Pancreas (tissue), 10 donors: ENCODE data around the gene ZBTB16. TPM values are rescaled to one million over a fixed set of nuclear protein-coding genes. Genes with fewer than 3 reads are reported as not detected.

ENCODE experiments used
- ATAC-seq, 4 donors: fragments of 200-7000 bp; cut with Tn5 transposase; one replicate each; pipeline versions ENCODE4 v1.8.0 to v1.9.1; 2020; ENCODE audit warnings: mild to moderate bottlenecking in 4 of 4, moderate library complexity in 4 of 4
- DNase-seq, 6 donors: peaks; one replicate each; pipeline ENCODE4 v3.0.0-alpha.2; 2020
- FAIRE-seq: peaks from 2 replicates; lab custom pipeline; 2012; peaks lifted over from hg19 to GRCh38; lab: Jason Lieb, UNC
- H3K27ac ChIP-seq, 4 donors: fragments of 200-600 bp; sonication (generic); 1 replicate in 3 of 4; 2 replicates in 1 of 4; pipeline versions ENCODE4 v1.5.0 to v1.8.0; 2020
- H3K27me3 ChIP-seq, 4 donors: fragments of 200-600 bp; one replicate each; pipeline ENCODE4 v1.8.0; 2021
- H3K36me3 ChIP-seq, 3 donors: fragments of 200-600 bp; sonication (generic) in 1 of 3; one replicate each; pipeline versions ENCODE4 v1.5.0 to v1.8.0; 2020 to 2021
- H3K4me1 ChIP-seq, 3 donors: fragments of 200-600 bp; one replicate each; pipeline ENCODE4 v1.8.0; 2021
- H3K4me3 ChIP-seq, 4 donors: fragments of 200-600 bp; sonication (generic) in 2 of 4; one replicate each; pipeline versions ENCODE4 v1.5.0 to v1.8.0; 2020 to 2021
- H3K9me3 ChIP-seq, 4 donors: fragments of 200-600 bp; one replicate each; pipeline ENCODE4 v1.8.0; 2021
- WGBS, 2 donors: extraction: QIAGEN DNeasy Blood & Tissue Kit; methylation state at CpG; one replicate each; pipeline ENCODE4 v1.1.7; 2013; 5-methylcytosine and 5-hydroxymethylcytosine counted together
- intact Hi-C, 3 donors: fragments of 100-400 bp; cut with DNase I; formaldehyde crosslinking; loops; one replicate each; pipeline versions ENCODE4 v1.11.1 to v1.14.2; 2022
- polyA plus RNA-seq, 2 donors: library from polyadenylated mRNA; stranded (reverse); fragments of 200-250 nt; gene quantifications; one replicate each; pipeline ENCODE4 v1.2.3, GENCODE V29; 2013
- total RNA-seq, 6 donors: library from RNA; stranded (reverse); fragmentation: NEBNext Ultra II Directional in 4 of 6; extraction: Animal tissue kit (Norgen Biotek cat#: 25700) in 4 of 6; gene quantifications; one replicate each; pipeline versions ENCODE4 v1.2.1 to v1.2.4, GENCODE V29; 2021 to 2023
- TF ChIP-seq, protein P1 (sequence below), 4 donors: fragments of 200-600 bp; sonication (generic) in 3 of 4; IDR thresholded peaks; one replicate each; pipeline versions ENCODE4 v1.5.0 to v1.8.0; 2021; ENCODE audit warnings: antibody characterized with exemption in 4 of 4
- donor health status: healthy with polysubstance abuse.
- donor health status: DM: no; HTN: no; CAD: no; lungs with moderate emphysema.
- donor health status: DM: no; HTN: no; CAD: no.
- donor health status: control.
- donor health status: control.
- donor health status: Bipolar disorder and iron deficiency.
- donor health status: DM: yes; HTN: yes; CAD: no.
- donor health status: DM: no; HTN: no; CAD: no.
- donor health status: DM: no; HTN: no; CAD: no.
- donor health status: DM: yes; HTN: yes; CAD: no.

ZBTB16 gene
- total and polyA plus RNA-seq, 8 donors = 8.1 to 76.4 (median 42.3) TPM

- Histone ChIP-seq H3K27ac (peak overlapping the region in 1 of 4 donors; percentile 38), H3K4me3 (no peak overlapping the region), H3K4me1 (peaks cover 30 to 34% (median 31%) of the 10 kb centered on the region in 3 donors), H3K36me3 (peaks cover 0 to 14% (median 2%) of the 10 kb centered on the region in 3 donors), H3K27me3 (no peaks in the 10 kb centered on the region), H3K9me3 (no peaks in the 10 kb centered on the region)
- ATAC-seq = no peak
- DNase-seq = no peak
- WGBS, 2 donors = 62 to 63% methylated on average over 15 of the region's 15 CpGs
- intact Hi-C loops = loop anchor here in 1 of 3 donors (5.0 kb wide), 1 partner anchor 126 kb away; the partner anchor contains the start of gene ZBTB16
- no peak for FAIRE-seq
- TF ChIP-seq, protein P1, sequence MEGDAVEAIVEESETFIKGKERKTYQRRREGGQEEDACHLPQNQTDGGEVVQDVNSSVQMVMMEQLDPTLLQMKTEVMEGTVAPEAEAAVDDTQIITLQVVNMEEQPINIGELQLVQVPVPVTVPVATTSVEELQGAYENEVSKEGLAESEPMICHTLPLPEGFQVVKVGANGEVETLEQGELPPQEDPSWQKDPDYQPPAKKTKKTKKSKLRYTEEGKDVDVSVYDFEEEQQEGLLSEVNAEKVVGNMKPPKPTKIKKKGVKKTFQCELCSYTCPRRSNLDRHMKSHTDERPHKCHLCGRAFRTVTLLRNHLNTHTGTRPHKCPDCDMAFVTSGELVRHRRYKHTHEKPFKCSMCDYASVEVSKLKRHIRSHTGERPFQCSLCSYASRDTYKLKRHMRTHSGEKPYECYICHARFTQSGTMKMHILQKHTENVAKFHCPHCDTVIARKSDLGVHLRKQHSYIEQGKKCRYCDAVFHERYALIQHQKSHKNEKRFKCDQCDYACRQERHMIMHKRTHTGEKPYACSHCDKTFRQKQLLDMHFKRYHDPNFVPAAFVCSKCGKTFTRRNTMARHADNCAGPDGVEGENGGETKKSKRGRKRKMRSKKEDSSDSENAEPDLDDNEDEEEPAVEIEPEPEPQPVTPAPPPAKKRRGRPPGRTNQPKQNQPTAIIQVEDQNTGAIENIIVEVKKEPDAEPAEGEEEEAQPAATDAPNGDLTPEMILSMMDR (IDR thresholded peaks at IDR 0.05) = no peak
Observed at GRCh38 chr11:114183044-114183511, 123.6 kb downstream of the ZBTB16 start.

- FAIRE-seq (no peak), DNase-seq (no peak), ATAC-seq (no peak)
- H3K36me3 ChIP-seq = peaks cover 2 to 27% (median 4%) of the 10 kb centered on the region in 3 donors
- H3K4me1 ChIP-seq = peaks cover 10 to 17% (median 11%) of the 10 kb centered on the region in 3 donors
- no peaks in the 10 kb centered on the region for H3K9me3 ChIP-seq
- no peak overlapping the region for H3K27ac ChIP-seq
- intact Hi-C loops = no loop called here
- TF ChIP-seq, protein P1 (IDR thresholded peaks at IDR 0.05) = no peak
- no peaks in the 10 kb centered on the region for H3K27me3 ChIP-seq
- H3K4me3 ChIP-seq = no peak overlapping the region
- WGBS, 2 donors = 88 to 94% methylated on average over 6 of the region's 6 CpGs
Observed at GRCh38 chr11:114185436-114185835, 125.9 kb downstream of the ZBTB16 start.

- H3K27ac ChIP-seq = no peak overlapping the region
- peaks cover 0 to 9% (median 0%) of the 10 kb centered on the region in 3 donors for H3K4me1 ChIP-seq
- peaks cover 2 to 35% (median 7%) of the 10 kb centered on the region in 3 donors for H3K36me3 ChIP-seq
- no peaks in the 10 kb centered on the region for H3K9me3 ChIP-seq
- WGBS, 2 donors = 89 to 93% methylated on average over 7 of the region's 7 CpGs
- ATAC-seq (no peak), DNase-seq (no peak), FAIRE-seq (no peak)
- H3K27me3 ChIP-seq = no peaks in the 10 kb centered on the region
- H3K4me3 ChIP-seq = no peak overlapping the region
- intact Hi-C loops = no loop called here
- TF ChIP-seq, protein P1 (IDR thresholded peaks at IDR 0.05) = no peak
Observed at GRCh38 chr11:114187173-114187572, 127.7 kb downstream of the ZBTB16 start.

- ATAC-seq (no peak), FAIRE-seq (no peak), DNase-seq (no peak)
- Histone ChIP-seq H3K27me3 (no peaks in the 10 kb centered on the region), H3K4me3 (no peak overlapping the region), H3K9me3 (no peaks in the 10 kb centered on the region), H3K4me1 (no peaks in the 10 kb centered on the region), H3K36me3 (peaks cover 2 to 35% (median 7%) of the 10 kb centered on the region in 3 donors), H3K27ac (no peak overlapping the region)
- TF ChIP-seq, protein P1 (IDR thresholded peaks at IDR 0.05) = no peak
- 93 to 96% methylated on average over 3 of the region's 3 CpGs for WGBS, 2 donors
- intact Hi-C loops = no loop called here
Observed at GRCh38 chr11:114188851-114189570, 129.5 kb downstream of the ZBTB16 start.

- FAIRE-seq = no peak
- no peak for DNase-seq
- H3K27me3 ChIP-seq = no peaks in the 10 kb centered on the region
- intact Hi-C loops = no loop called here
- peaks cover 0 to 7% (median 5%) of the 10 kb centered on the region in 3 donors for H3K4me1 ChIP-seq
- no peak for ATAC-seq
- H3K4me3 ChIP-seq = no peak overlapping the region
- 72 to 89% methylated on average over 4 of the region's 4 CpGs for WGBS, 2 donors
- H3K9me3 ChIP-seq = no peaks in the 10 kb centered on the region
- TF ChIP-seq, protein P1 (IDR thresholded peaks at IDR 0.05) = no peak
- no peak overlapping the region for H3K27ac ChIP-seq
- H3K36me3 ChIP-seq = peaks cover 2 to 35% (median 7%) of the 10 kb centered on the region in 3 donors
Observed at GRCh38 chr11:114190630-114191029, 131.1 kb downstream of the ZBTB16 start.
